Ectodermal cell (in vitro differentiated cells): Measurements from ENCODE around the gene BAZ2B.
A peak's percentile ranks its signal among the peaks of the same experiment; 100 is the strongest.

Experiments used
- H3K27ac ChIP-seq: 2 replicates; pipeline ENCODE4 v1.7.0; 2013; ENCODE audit warnings: mild to moderate bottlenecking, low read depth, low read length; ENCODE audit not compliant: insufficient read depth, poor library complexity, severe bottlenecking
- H3K27me3 ChIP-seq: 2 replicates; pipeline ENCODE4 v1.7.0; 2013; ENCODE audit warnings: mild to moderate bottlenecking, low read length; ENCODE audit not compliant: insufficient read depth, control insufficient read depth, poor library complexity, severe bottlenecking
- H3K36me3 ChIP-seq: one replicate; pipeline ENCODE4 v1.7.0; 2013; ENCODE audit warnings: low read length; ENCODE audit not compliant: control insufficient read depth, insufficient read depth
- H3K4me1 ChIP-seq: one replicate; pipeline ENCODE4 v1.7.0; 2013; ENCODE audit warnings: low read length; ENCODE audit not compliant: control insufficient read depth, insufficient read depth
- H3K4me3 ChIP-seq: 2 replicates; pipeline ENCODE4 v1.7.0; 2013; ENCODE audit warnings: low read depth, low read length, control low read depth; ENCODE audit not compliant: insufficient read depth
- H3K9me3 ChIP-seq: 2 replicates; pipeline ENCODE4 v1.7.0; 2013; ENCODE audit warnings: mild to moderate bottlenecking, low read length, moderate library complexity; ENCODE audit not compliant: control insufficient read depth
- WGBS, 2 experiments: methylation state at CpG; one replicate each; pipeline ENCODE4 v1.1.7; 2013; ENCODE audit warnings: missing lambda C conversion rate in 2 of 2; 5-methylcytosine and 5-hydroxymethylcytosine counted together

BAZ2B gene

DNA sequence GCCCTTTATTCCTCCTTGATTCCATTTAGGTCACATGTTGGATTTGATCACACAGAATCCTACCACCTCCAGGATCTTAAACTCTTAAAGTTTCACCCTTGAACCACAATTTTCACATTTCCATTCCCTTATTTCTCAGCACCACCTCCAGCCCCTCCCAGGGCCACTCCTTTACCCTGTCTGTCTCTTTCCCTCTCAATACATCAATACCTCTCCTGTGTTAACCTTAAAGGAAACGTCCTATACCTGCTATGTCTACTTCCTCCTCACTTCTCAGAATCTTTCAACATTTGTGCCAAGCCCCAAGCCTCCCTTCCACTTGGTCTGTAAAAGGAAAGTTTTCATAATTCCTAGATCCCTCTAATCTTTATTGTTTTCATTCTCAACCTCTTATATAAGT, 158.8 kb downstream of the BAZ2B start:
- Histone ChIP-seq H3K4me1 (no peaks in the 10 kb centered on the region), H3K27me3 (no peaks in the 10 kb centered on the region), H3K27ac (no peak overlapping the region), H3K36me3 (no peaks in the 10 kb centered on the region), H3K4me3 (no peak overlapping the region), H3K9me3 (no peaks in the 10 kb centered on the region)
- 67 to 84% methylated on average over 1 of the region's 1 CpG for WGBS, 2 experiments

DNA sequence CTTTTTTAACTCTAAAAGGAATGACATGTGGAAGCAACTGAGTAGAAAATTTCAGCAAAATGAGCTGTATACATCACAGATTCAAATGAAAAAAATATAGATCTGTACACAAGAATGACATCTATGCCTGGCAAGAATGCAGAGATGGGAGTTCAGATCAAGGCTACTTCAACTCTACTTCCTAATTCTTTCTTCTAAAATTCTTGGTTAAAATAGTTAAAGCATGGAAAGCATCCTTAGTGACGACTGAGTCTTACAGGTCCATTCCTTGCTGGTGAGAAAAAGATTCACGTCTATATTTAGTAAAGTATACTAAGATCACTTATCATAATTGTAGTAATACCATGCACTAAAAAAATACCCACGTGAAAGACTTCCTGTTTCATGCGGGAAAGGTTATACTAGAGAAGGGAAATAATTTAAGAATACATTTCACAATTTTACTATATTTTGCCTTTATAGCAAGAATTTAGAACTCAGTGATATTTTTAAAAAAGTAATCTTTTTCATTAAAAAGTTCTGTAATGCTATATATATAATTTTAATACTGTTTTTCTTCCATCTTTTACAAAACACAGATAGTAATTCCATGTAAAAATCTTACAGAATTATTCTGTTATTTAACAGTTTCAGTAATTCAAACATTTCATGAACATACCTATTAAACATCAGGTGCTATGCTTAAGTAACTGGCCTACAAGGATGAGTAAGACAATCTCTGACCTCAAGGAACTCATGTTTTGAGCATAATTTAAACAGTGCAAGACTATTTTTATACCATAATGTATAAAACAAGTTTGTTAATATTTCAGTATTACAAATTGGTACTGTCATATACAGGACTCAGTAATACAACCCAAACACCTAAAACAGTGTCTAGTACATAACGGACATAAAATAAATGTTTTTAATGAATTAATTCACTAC, 159.6 kb downstream of the BAZ2B start:
- Histone ChIP-seq H3K4me1 (no peaks in the 10 kb centered on the region), H3K4me3 (no peak overlapping the region), H3K36me3 (no peaks in the 10 kb centered on the region), H3K27ac (no peak overlapping the region), H3K27me3 (no peaks in the 10 kb centered on the region), H3K9me3 (no peaks in the 10 kb centered on the region)
- WGBS, 2 experiments: 93% methylated on average over 3 of the region's 5 CpGs; no CpG with 5 or more reads in 1 of the 2 experiments

DNA sequence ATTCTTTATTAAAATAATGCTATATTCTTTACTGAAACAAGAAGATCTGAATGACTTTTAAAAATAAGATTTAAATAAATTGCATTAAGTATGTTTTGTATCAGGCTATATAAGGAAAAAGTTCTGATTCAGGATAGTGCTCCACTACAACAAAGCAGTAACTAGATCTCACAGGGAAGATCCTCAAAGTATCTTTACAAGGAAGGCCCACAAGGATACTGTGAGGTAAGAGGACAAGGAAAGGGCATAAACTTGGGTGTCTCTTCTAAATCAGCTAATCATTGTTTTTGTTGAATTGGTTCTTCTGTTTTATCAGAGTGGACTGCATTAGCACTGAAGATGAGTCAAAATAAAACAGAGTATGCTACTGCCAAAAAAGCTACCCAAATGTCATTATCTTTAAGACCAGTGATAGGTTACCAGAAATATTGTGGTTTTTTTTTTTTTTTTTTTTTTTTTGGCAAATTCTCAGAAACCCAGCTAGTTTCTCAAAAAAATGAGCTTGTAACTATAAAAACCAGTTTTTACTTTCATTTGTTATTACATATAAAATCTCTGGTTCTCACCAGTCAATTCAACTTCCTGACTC, 160.9 kb downstream of the BAZ2B start:
- Histone ChIP-seq H3K36me3 (no peaks in the 10 kb centered on the region), H3K4me1 (no peaks in the 10 kb centered on the region), H3K27ac (no peak overlapping the region), H3K9me3 (no peaks in the 10 kb centered on the region), H3K27me3 (no peaks in the 10 kb centered on the region), H3K4me3 (no peak overlapping the region)

DNA sequence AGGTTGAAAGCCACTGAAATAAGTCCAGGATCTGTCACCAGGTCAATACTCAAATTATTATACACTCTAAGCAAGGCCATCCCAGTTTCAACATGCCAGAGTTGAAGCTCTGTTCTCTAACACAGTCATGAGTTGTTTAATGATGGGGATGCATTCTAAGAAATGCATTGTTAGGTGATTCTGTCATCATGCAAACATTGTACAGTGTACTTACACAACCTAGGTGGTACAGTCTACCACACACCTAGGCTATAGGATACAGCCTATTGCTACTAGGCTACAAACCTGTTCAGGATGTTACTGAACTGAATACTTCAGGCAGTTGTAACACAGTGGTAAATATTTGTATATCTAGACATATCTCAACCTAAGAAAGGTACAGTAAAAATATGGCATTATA, 162.2 kb downstream of the BAZ2B start:
- Histone ChIP-seq H3K27ac (no peak overlapping the region), H3K27me3 (no peaks in the 10 kb centered on the region), H3K4me1 (no peaks in the 10 kb centered on the region), H3K9me3 (no peaks in the 10 kb centered on the region), H3K4me3 (no peak overlapping the region), H3K36me3 (no peaks in the 10 kb centered on the region)

DNA sequence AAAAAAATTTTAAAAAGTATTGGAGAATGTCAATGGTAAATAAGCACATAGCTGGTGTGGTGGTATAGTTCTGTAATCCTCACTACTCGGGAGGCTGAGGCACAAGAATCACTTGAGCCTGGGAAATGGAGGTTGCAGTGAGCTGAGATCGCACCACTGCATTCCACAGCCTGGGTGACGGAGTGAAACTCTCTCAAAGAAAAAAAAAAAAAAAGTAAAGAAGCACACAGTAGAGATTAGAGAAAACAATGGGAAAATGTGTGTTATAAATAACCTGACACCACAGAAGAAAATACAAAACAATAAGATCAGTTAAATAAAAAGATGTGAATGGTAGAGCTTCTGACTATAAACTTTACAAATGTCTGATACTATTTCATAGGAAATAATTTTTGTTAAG, 166.2 kb downstream of the BAZ2B start:
- Histone ChIP-seq H3K27me3 (no peaks in the 10 kb centered on the region), H3K4me1 (no peaks in the 10 kb centered on the region), H3K4me3 (no peak overlapping the region), H3K9me3 (no peaks in the 10 kb centered on the region), H3K36me3 (peaks cover 3% of the 10 kb centered on the region), H3K27ac (peak overlapping the region; percentile 79)
- 70 to 71% methylated on average over 2 to 3 of the region's 3 CpGs for WGBS, 2 experiments

DNA sequence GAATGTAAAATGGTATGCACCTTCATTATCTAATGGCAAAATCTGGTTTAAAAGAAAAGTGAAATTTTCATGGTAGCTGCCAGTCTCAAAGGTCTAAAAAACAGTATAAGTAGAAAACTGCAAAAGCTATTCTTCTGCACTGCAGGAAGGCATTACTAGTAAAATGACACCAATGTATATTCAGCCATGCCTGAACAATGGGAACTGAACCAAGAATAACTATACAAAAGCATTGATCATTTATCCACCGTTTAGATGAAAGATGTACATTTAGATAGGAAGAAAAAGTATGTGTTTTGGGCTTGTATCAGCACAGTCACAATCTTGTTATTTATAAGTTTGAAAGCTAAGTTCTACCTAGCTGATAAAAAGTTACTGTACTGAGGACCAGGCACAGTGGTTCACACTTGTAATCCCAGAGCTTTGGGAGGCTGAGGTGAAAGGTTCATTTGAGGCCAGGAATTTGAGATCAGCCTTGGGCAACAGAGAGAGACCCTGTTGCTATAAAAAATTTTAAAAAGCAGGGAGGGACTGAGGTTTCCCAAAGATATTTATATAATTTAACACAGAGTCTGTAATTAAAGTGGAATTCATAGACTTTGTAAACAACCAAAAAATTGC, 166.7 kb downstream of the BAZ2B start:
- H3K27ac ChIP-seq: peak overlapping the region; percentile 79
- H3K36me3 ChIP-seq: peaks cover 3% of the 10 kb centered on the region
- H3K9me3 ChIP-seq: no peaks in the 10 kb centered on the region
- no peaks in the 10 kb centered on the region for H3K4me1 ChIP-seq
- no peak overlapping the region for H3K4me3 ChIP-seq
- no peaks in the 10 kb centered on the region for H3K27me3 ChIP-seq
- 0% methylated on average over 1 of the region's 1 CpG for WGBS, 2 experiments

DNA sequence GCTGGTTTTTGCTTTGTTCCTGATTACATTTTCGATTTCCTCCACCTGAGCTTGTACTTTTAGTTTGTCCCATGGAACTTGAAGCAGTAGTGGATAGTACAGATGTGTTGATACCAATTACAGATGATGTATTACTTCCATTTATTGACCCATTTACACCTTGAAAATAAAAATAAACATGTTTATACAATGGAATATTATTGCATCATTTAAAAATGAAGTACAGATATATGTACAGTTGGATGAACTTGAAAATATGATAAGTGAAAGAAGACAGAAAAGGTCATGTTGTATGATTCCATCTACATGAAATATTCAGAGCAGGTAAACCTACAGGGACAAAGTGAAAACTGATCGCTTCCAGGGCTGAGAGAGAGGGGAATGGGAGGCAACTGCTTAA, 169.5 kb downstream of the BAZ2B start:
- H3K4me1 ChIP-seq: no peaks in the 10 kb centered on the region
- no peak overlapping the region for H3K27ac ChIP-seq
- no peak overlapping the region for H3K4me3 ChIP-seq
- no peaks in the 10 kb centered on the region for H3K27me3 ChIP-seq
- 91 to 97% methylated on average over 2 of the region's 2 CpGs for WGBS, 2 experiments
- H3K36me3 ChIP-seq: peaks cover 3% of the 10 kb centered on the region
- no peaks in the 10 kb centered on the region for H3K9me3 ChIP-seq

DNA sequence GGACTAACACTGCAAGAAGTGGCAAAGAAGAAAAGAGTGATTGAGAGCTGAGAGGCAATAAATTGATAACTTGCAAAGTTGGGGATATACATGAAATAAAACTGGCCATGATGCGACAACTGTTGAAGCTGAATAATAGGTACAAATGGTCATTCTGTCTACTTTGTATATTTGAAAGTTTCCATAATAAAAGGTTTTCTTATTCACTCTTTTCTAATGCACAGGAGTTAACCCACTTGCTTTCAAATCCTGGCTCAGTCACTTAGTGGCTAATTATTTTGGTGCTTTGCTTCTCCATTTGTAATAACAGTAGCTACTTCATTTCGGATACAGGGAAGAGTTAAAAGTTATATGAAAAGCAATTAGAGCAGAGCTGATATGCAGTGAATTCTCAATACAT, 170.1 kb downstream of the BAZ2B start:
- 88 to 100% methylated on average over 1 to 2 of the region's 2 CpGs for WGBS, 2 experiments
- no peak overlapping the region for H3K4me3 ChIP-seq
- no peaks in the 10 kb centered on the region for H3K4me1 ChIP-seq
- H3K36me3 ChIP-seq: peaks cover 3% of the 10 kb centered on the region
- H3K27me3 ChIP-seq: no peaks in the 10 kb centered on the region
- H3K9me3 ChIP-seq: no peaks in the 10 kb centered on the region
- H3K27ac ChIP-seq: no peak overlapping the region

DNA sequence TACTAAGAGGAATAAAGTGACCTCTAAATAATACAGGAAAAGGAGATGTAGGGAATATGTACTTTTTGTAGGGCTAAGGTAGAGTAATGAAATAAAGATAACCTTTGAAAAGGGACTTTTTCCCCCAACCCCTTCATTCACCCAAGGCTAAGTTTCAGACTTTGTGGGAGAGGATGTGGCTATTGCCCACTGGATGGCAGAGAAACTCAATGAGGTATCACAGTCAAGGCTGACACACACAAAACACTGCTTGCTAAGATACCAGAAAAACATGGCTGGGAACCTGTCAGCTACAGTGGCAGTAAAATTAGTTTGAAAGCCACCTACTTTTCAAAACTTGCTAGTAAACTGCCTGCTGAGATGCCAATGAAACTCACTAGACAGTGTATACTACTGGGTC, 171.0 kb downstream of the BAZ2B start:
- Histone ChIP-seq H3K36me3 (peaks cover 3% of the 10 kb centered on the region), H3K4me1 (no peaks in the 10 kb centered on the region), H3K27ac (no peak overlapping the region), H3K27me3 (no peaks in the 10 kb centered on the region), H3K9me3 (no peaks in the 10 kb centered on the region), H3K4me3 (no peak overlapping the region)

DNA sequence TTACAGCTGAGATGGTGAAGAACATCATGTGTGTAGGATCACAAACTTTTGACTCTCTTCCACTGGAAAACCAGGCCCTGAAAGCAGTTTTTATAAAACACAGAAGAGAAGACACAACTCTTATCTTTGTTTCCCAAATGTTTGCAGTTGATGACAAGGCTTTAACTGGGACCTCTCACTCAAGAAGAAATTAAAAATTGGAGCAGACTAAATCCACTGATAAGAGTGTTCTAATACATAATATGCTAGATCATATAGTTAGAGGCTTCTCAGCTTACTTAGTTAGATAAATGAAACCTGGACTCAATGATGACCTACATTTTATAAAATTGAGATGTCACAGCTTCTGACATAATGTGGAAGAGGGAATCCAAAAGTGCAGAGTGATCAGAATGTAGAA, 171.6 kb downstream of the BAZ2B start:
- Histone ChIP-seq H3K36me3 (peaks cover 3% of the 10 kb centered on the region), H3K27ac (no peak overlapping the region), H3K4me3 (no peak overlapping the region), H3K27me3 (no peaks in the 10 kb centered on the region), H3K4me1 (no peaks in the 10 kb centered on the region), H3K9me3 (no peaks in the 10 kb centered on the region)
